ENCODE measurements around the gene MKRN1.
"Not testable (repeated sequence)": the region's sequence is repeated elsewhere in the genome, so short reads cannot be mapped to it uniquely, and the experiment has no call there.

MKRN1 gene

GRCh38 chr7:140479062-140479738 is at the start of gene MKRN1:
MKRN1 (minus strand) TSS chr7:140479505; CDS start chr7:140479344, 161 bp downstream.
- no peak for FAIRE-seq

- FAIRE-seq, result no peak
Measured at GRCh38 chr7:140526787-140527664, 47.7 kb upstream of the MKRN1 start.

GRCh38 chr7:140526214-140526613 is 46.9 kb upstream of the MKRN1 start:
- no peak for FAIRE-seq

DNA sequence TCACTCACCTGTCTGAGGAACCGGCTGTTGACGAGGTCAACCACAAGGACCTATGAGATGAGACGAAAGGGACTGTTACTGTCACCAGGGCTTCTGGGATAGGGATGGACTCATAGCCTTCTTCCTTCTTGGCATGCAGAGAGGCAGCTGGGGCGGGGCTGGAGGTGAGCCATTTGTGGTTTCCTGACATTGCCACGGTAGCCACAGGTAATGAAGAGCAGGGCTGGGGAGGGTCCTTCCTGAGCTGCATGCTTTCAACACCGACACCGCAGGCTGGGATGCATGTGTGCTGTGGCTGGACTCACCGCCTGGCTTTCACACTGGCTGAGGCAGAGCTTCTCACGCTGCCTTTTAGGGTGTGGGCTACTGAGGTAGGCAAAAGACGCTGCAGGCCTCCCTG is 46.4 kb upstream of the MKRN1 start:
- FAIRE-seq, result no peak

DNA sequence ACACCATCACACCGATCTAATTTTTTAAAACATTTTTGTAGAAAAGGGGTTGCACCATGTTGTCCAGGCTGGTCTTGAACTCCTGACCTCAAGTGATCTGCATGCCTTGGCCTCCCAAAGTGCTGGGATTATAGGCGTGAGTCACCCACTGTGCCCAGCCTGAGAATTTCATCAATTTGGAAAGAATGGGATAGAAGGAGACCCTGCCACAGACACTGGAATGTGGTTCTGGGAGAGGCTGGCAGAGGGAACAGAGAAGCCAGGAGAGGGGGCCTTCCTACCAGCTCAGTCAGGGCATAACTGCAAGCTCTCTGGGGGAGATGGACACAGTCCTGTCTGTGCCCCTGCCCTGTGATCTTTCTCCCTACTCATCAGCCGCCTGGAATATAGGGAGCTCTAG is 42.1 kb upstream of the MKRN1 start:
- no peak for FAIRE-seq

DNA sequence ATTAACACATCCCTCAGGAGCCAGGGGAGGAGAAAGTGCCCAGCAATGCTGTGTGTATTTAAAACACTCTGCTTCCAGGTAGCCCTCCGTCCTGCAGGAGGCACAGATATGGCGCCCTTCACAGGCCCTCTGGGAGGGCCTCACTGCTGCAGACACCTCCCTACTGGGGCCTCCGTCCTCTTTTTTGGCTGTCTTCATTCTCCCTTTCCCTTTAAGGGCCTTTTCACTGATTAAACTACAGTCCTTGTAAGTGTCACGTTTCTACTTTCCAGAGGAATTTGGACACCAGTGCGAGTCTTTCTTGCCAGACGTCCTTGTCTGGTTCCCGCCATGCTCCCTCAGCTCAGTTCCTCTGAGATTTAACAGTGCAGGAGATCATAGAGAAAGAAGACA is 39.7 kb upstream of the MKRN1 start:
- no peak for FAIRE-seq

DNA sequence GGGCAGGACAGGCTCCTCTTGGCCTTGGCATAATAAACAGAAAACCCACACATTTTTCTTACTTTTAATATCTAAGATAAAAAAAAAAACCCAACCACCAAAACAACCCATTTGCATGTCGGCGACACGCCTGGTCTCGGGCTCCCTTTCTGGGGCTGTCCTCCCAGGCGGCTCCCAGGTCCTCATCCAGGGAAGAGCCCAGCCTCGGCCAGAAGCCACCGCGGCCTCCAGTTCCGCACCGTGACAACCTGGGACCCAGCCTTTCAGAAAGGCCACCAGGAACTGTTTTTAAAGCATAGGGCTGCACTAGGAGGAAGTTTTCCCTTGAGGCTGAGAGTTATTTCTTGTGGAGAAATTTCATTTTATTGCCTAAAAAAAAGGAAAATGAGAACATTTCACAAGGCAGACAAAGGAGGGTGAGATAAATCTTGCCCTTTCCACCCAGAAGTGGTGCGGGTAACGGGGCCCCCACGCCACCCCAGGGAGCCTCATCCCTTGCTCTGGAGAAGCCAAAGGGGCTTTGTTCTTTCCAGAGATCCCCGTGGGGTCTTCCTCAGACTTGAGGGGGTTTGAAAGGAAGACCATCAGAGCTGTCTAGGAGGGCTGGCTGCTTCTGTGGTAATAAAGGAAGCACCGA is 39.2 kb upstream of the MKRN1 start:
- no peak for FAIRE-seq

- FAIRE-seq, result no peak
Measured at GRCh38 chr7:140517546-140518369, 38.5 kb upstream of the MKRN1 start.

GRCh38 chr7:140512317-140513000 is 33.2 kb upstream of the MKRN1 start:
- FAIRE-seq, result no peak

GRCh38 chr7:140509789-140510188 is 30.5 kb upstream of the MKRN1 start:
- no peak for FAIRE-seq

DNA sequence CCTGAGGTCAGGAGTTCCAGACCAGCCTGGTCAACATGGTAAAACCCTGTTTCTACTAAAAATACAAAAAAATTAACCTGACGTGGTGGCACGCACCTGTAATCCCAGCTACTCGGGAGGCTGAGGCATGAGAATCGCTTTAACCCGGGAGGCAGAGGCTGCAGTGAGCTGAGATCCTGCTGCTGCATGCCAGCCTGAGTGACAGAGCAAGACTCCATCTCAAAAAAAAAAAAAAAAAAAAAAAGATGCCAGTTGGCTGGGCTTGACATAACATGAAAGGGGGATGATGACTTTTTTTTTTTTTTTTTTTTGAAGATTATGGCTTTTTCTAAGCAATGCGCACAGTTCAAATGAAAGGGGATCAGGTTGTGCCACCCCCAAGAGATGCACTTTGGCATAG is 28.3 kb upstream of the MKRN1 start:
- not testable (repeated sequence) for FAIRE-seq

DNA sequence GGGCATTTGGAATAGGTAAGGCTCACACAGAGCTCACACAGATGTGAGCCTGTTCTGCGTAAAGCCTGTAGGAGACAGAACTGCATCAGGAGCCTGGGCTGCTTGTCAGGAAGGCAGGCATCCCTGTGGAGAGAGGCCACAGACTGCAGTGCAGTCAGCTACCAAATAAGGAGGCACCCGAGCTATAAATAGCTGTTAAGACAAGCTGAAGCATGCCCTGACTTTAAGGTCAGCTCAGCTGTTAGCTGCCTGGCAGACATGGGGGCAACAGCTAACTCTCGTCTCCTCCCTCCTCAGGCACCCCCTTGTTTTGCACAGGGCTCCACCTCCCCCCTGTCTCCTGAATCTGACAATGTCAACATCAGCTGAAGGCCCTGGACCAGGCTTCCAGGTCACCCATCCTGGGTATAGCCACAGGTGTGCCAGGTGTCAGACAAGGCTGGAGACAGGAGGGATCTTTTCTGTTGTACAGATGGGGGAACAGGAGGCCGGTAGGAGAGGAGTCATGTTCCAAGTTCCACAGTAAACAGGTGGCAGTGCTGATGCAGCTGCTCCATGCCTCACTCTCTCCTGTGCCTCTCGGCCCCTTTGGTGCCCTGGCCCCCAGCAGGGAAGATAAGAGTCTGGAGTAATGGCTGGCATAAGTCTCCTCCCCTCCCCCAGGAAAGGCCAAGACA is 27.6 kb upstream of the MKRN1 start:
- FAIRE-seq, result no peak

GRCh38 chr7:140501966-140502365 is 22.7 kb upstream of the MKRN1 start:
- no peak for FAIRE-seq

DNA sequence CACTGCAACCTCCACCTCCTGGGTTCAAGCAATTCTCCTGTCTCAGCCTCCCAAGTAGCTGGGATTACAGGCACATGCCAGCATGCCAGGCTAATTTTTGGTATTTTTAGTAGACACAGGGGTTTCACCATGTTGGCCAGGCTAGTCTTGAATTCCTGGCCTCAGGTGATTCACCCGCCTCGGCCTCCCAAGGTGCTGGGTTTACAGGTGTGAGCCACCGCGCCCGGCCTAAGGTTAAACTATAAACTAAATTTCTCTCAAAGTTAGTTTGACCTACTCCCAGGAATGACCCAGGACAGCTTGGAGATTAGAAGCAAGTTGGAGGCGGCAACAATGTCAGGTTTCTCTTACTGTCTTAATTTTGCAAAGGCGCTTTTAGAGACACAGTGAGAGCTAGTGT is 18.5 kb upstream of the MKRN1 start:
- not testable (repeated sequence) for FAIRE-seq

GRCh38 chr7:140497241-140497769 is 18.0 kb upstream of the MKRN1 start:
- no peak for FAIRE-seq

DNA sequence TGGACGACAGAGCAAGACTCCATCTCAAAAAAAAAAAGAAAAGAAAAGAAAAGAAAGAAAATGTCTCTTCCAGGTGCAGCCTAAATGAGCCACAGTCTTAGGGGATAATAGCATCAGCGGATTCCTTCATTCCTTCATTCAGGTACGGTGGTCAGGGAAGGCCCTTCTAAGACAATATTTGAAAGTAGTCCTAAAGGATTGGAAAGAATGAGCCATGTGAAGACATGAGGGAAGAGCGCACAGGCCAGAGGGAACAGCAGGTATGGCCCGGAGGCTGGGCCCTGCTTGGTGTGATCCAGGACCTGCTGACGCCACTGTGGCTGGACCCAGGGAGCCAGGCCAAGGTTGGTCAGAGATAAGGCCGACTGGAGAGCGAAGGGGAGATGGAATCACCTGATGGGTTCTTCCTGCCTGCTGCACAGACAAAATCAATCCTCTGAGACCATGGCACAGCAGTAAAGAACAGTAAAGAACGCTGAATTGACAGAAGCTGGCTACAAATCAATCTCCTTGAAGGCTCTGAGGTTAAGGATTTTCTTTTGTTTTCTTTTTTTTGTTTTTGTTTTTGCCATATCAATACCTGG is 16.3 kb upstream of the MKRN1 start:
- FAIRE-seq, result no peak

DNA sequence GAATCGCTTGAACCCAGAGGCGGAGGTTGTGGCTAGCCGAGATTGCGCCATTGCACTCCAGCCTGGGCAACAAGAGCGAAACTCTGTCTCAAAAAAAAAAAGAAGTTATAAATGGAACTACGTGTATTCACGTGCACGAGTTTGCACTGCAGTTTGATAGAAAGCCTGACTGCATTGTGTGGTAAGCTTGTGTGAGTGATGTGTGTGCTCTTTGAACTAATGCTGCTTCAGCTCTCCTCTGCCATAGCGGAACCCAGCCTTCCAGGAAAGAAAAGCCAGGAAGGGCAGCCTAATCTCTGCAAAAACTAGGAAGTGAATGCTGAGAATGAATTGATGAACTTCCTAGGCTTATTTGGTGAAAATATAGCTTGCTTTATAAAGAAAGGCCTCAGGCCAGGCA is 15.6 kb upstream of the MKRN1 start:
- no peak for FAIRE-seq

DNA sequence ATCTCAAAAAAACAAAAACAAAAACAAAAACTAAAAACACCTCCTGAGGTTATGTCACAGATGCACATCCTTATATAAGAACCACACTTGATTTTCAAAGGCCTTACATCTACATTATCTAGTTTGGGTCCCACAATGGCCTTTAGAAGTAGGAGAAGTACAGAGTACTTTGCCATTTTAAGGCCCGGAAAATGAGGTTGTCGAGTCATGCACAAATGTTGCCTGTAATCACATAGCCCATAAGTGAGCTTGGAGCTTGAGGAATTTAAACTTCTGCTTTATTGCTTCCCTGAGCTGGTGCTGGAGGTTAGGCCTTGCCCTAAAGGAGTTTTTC is 9.7 kb upstream of the MKRN1 start:
- FAIRE-seq, result no peak

- FAIRE-seq, result no peak
Measured at GRCh38 chr7:140485500-140486265, 6.4 kb upstream of the MKRN1 start.

DNA sequence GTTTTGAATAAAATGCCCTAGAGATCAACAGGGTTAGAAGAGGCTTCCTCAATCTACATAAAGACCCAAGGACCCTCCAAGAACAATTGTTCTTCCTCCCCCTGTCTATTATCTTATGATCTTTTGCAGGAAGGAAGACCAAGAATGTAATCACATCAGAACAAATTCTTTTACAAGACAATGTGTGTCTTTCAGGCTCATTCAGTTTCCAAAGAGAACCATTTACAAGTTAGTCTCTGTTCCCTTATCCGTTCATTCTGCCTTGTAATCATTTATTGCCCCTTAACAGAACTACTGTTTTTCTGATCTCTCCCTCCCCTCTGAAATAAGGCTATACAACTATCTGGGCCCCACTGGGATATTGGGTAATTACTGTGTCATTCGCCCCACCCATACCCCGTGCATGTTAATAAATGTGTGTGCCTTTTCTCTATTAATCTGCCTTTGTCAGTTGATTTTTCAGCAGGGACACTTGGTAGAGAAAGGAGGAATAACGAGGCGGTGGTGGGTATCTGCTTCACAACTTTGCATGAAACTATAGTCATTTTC is 5.7 kb upstream of the MKRN1 start:
- no peak for FAIRE-seq
